ENCODE results near the gene BORCS5.
"Not testable (repeated sequence)": the region's sequence is repeated elsewhere in the genome, so short reads cannot be mapped to it uniquely, and the experiment has no call there.

The BORCS5 gene

DNA sequence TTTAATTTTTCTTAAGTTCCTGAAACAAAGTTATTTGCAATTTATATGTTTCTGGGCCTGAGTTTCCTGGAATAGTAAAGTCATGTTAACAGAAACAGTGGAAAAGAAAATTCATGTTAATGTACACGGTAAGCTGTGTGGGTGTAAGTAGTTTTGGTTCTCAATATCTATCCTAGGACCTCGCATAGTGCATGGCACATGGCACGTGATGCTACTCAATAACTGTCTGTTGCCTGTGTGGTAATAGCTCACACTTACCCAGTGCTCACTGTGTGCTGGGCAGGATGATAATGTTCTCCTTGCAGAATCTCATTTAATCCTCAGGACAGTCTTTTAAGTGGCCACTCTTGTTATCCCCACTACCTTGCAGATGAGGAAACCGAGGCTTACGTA is 105.0 kb downstream of the BORCS5 start:
- no peak for DNase-seq (ENCODE audit: low read depth in 2 of 2)

DNA sequence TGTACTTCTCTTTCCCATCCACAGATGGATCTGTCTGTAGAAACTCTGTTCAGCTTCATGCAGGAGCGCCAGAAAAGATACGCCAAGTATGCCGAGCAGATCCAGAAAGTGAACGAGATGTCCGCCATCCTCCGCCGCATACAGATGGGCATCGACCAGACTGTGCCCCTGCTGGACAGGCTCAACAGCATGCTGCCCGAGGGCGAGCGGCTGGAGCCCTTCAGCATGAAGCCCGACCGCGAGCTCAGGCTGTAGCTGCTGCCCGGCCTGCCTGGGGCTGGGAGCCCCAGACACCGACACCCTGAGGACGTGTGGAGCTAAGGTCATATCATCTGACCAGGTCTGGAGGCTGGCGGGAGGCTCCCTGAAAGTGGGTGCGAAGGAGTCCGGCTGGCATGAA is 108.6 kb downstream of the BORCS5 start:
- no peak for DNase-seq (ENCODE audit: low read depth in 2 of 2)

DNA sequence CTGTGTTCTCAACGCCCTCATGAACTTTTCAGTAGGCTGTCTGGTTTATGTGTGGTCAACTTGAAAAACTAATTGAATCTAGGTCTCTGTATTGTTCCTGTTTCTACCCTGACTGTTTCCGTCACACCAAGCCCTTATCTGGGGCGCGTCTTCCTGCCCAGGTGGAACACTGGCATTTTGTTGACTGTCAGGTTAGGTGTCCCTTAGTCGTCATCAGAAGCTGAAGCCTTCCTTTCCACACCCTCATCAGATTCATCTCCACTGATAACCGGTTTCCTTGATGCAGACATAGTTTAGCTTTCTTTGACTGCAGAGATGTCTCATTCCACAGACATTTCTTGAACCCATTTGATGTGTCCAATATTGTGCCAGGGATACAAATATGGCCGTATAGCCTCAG is 109.3 kb downstream of the BORCS5 start:
- no peak for DNase-seq (ENCODE audit: low read depth in 2 of 2)

DNA sequence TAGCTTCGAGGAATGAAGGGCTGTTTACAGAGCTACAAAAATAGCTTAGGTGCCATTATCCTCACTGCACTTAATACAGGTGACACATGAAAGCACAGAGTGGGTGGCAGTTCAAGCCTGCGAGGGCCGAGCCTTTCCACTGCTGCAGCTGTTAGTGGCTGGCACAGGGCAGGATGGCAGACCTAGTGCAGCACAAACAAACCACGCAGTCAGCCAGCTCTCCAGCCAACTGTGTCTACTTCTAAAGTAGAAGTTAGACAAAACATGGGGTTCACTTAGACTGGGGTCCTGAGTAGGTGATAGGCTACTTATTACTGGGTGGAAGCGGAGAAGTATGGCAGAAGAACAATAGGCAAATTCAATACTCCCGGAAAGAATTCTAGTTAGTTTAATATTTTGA is 110.4 kb downstream of the BORCS5 start:
- no peak for DNase-seq (ENCODE audit: low read depth in 2 of 2)

DNA sequence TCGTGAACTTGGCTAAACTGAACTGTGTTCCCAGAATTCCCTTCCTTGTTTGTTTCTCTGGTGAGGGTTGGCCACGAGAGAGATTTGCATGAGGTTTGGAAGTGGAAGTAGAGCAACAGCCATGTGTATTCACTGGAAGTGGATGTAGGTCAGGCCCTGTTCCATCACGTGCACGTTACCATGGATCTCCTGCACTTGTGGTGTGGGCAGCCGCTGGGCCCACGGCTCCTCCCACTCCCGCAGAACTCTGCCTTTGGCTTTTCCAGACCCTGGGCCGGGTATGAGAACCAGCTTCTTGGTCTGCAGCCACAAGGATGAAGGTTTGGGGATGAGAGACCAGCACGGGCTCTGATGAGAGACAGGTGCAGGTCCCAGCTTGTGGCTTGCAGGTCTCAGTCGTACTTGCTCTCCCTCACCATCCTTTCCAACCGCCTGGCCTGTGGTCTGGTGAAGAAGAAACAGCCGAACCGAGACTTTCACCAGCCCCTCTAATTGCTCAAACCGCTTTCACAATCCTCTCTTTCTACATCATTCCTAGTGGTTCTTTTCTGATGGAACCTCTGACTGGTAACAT is 110.9 kb downstream of the BORCS5 start:
- no peak for DNase-seq (ENCODE audit: low read depth in 2 of 2)

DNA sequence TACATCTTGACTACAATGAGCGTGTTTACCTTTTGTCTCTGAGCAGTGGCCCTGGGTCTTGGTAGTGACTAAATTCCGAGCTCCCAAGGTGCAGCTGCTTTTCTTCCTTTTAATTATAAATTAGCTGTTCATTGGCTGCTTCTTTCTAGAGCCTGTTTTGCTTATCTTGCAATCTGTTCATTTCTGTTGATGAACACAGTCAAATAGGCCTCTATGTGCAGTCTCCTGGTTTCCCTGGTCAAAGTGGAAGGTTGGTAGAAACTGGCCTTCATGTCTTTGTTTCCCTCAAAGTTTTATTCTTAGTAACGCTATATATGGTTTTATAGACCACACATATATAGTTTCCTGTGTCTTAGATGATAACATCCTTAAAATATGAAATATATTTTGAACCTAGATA is 111.7 kb downstream of the BORCS5 start:
- DNase-seq (ENCODE audit: low read depth in 2 of 2) = no peak

DNA sequence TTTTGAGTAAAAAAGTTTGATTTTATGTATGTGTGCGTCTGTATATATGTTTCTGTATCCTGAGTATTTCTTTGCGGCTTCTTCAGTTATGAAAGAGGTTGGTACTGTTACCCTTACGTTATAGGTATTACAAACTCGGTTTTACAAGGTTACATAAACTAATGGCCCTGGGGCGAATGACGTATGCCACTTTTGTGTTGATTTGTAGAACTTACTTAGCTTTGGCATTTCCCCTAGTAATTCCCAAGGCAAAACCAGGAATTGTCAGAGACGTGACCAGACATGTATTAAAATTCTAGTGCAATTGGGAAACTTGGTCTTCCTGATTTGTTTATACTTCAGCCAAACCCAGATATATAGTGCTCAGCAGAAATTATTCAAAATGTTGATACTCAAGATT is 112.5 kb downstream of the BORCS5 start:
- no peak for DNase-seq (ENCODE audit: low read depth in 2 of 2)

DNA sequence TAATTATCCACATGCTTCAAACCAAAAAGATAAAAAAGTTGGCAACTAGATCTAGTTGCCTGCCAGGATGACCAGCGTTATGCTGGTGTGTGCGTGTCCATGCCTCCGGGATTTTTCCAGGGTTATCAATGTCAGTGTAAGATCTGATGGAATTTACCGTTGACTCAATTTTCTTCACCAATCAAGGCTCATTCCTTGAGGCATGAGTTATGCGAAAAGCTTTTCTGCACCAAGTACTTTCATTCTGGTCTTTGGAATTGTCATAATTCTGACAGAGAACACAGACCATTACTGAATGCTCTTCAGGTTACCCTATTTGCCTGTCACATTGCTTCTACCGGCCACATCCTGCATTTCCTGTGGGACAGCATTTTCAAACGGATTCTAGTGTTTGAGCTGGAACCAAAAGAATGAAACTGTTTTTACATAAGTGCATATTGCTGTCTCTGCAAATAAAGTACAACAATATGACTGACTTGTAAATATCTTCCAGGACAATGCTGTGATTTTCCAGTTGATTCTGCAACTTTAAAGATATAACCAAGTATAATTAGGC is 114.0 kb downstream of the BORCS5 start:
- no peak for DNase-seq (ENCODE audit: low read depth in 2 of 2)

DNA sequence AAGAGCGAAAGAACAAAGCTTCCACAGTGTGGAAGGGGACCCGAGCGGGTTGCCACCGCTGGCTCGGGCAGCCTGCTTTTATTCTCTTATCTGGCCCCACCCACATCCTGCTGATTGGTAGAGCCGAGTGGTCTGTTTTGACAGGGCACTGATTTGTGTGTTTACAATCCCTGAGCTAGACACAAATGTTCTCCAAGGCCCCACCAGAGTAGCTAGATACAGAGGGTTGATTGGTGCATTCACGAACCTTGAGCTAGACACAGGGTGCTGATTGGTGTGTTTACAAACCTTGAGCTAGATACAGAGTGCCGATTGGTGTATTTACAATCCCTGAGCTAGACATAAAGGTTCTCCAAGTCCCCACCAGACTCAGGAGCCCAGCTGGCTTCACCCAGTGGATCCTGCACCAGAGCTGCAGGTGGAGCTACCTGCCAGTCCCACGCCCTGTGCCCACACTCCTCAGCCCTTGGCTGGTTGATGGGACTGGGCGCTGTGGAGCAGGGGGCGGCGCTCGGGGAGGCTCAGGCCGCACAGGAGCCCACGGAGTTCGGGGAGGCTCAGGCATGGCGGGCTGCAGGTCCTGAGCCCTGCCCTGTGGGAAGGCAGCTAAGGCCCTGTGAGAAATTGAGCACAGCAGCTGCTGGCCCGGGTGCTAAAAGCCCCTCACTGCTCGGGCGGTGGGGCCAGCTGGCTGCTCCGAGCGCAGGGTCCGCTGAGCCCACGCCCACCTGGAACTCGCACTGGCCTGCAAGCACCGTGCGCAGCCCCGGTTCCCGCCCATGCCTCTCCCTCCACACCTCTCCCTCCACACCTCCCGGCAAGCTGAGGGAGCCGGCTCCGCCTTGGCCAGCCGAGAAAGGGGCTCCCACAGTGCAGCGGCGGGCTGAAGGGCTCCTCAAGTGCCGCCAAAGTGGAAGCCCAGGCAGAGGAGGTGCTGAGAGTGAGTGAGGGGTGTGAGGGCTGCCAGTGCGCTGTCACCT is 115.4 kb downstream of the BORCS5 start:
- not testable (repeated sequence) for DNase-seq (ENCODE audit: low read depth in 2 of 2)

DNA sequence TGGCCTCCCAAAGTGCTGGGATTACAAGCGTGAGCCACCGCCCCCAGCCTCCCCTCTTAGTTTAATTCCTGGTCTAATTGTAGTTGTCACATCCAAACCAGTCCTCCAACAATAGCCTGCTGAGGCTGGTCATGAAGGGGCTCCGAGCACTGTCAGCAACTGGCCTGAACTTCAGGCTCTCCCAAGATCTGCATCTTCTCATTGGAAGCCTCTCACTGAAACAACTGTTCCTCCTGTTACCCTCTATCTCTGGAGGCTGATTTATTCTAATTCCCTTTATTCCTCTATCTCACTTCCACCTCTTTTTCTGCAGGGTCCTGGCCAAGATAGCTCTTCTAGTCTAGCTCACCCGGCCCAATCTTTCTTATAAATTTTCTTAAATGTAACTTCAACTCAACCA is 116.3 kb downstream of the BORCS5 start:
- DNase-seq (ENCODE audit: low read depth in 2 of 2) = no peak

DNA sequence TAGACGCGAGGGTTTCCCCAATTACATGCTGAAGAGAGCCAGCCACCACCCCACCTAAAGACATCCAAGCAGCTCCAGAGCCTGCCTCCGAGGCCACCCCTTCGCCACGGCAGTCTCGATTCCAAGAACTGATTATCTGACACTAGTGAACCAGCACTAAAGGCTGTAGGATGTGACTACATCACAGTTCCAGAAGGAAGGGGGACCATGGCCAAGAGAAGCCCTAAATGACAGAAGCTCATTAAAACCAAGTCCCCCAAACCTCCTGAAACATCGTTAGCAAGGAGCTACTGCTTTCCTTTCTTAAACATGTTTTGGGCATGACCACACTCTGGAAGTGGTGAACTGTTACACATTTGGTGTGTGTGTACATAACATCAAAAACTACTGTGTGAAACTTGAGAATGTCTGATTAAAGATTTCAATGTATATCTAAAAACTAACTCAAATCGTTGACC is 117.6 kb downstream of the BORCS5 start:
- no peak for DNase-seq (ENCODE audit: low read depth in 2 of 2)

DNA sequence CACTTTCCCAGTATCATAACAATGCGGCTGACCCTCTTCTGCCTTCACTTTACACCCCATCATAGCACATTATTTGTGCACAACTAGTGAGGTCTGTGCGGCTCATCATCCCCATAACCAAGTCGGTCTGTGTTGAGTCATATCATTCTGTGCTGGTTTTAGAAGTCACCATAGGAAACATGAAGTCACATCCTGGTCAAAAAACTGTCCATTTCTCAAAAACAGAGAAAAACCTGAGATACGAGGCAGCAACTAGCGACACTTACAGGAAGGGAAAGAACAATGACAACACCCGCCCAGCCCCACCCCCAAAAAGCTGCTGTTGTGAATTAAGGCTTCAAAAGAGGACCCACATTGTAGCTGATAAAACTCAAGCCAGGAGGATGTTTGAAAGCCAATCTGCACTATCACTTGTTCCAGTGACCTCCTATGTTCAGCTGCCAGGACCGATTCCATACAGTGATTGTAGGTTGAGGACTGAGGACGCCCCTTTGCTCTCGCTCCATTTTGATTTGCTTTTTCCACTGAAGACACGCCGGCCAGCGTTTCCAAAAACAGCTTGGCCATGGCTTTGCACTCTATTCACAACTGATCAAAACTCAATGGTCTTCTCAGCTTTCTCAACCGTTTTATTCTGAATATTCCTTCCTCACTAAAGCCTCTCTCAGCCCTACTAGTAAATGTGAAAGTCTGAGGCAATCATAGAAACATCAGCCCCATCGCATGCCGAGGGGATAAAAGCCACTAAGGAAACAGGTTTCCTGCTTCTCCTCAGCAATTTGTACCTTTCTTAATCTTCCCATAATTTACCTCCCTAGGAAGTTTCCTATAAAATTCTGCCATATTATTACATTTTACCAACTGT is 118.3 kb downstream of the BORCS5 start:
- no peak for DNase-seq (ENCODE audit: low read depth in 2 of 2)

DNA sequence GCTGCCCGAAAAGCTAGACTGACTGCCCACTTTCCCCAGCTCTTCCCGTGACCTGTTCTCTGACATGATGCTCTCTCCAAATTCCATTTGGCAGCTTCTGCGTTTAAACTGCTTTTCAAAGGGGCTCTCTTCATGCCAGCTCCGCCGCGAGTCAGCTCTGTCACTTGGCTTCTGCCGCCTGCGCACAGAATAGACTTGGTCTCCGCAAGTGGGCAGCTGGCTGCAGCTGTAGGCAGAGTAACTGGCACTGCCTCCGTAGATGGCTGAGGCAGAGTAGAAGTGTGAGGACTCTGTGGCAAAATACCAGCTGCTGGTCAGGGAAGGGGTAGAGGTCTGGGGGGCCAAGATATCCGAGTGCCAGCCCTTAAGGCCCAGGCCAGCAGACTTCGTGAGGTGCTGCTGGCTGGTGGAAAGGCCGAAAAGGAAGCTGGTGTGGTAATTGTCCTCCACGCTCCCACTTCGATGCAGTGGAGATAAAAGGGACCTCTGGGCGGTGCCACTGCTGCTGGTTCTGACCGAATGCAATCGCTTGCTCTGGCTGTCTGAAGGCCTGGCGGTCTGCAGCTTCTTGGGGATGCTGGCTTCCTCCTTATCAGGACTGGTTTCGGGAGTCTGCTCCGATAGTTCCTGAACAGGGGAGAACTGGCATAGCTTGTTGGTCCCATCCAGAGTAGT is 120.1 kb downstream of the BORCS5 start:
- no peak for DNase-seq (ENCODE audit: low read depth in 2 of 2)

DNA sequence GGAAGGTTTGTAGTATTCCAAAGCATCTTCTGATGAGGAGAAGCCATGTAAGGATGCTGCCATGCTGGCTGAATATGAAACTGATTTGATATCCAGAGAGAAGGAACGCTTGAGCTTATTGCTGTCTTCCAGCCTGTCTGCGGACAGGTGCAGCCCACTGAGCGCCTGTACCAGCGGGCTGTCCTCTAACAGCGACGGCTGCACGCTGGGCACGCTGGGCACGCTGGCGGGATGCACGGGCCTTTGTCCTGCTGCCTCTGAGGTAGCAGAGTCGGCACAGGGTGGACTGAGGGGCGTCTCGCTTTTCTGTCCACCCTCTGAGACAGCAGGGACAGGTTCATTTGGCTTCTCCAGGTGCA is 120.6 kb downstream of the BORCS5 start:
- DNase-seq (ENCODE audit: low read depth in 2 of 2) = no peak

DNA sequence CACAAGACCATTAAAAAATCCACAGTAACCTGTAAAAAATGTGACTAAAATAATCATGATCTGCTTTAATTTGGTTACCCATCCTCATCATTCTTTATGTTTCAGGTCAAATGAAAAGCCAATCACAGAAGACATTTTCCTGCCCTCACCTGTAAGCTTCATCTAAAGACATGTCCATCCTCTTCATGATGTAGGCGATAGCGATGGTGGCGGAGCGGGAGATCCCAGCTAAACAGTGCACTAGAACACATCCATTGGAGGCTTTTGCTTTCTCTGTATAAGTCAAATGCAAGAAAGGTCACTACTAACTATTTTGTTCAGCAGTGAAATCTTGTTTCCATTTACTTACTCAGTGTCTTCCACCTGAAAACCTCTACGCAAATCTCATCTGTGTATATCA is 123.2 kb downstream of the BORCS5 start:
- DNase-seq (ENCODE audit: low read depth in 2 of 2) = no peak

DNA sequence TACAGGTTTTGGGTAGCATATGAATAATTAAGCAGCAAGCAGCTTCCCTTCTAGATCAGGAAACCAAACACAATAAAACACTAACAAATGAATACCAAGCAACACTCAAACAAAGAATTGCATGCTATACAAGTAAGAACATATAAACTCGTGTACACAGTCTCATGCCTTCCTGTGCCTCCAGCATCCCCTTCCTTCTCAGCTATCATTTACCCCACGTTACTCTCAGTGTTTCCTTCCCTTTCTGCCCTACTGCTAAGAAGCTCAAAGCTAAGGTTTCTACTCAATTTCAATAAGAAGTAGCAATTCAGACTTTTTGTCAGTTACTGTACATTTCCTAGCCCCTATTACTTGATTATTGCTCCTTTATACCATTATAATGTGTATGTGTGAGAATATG is 124.8 kb downstream of the BORCS5 start:
- no peak for DNase-seq (ENCODE audit: low read depth in 2 of 2)

DNA sequence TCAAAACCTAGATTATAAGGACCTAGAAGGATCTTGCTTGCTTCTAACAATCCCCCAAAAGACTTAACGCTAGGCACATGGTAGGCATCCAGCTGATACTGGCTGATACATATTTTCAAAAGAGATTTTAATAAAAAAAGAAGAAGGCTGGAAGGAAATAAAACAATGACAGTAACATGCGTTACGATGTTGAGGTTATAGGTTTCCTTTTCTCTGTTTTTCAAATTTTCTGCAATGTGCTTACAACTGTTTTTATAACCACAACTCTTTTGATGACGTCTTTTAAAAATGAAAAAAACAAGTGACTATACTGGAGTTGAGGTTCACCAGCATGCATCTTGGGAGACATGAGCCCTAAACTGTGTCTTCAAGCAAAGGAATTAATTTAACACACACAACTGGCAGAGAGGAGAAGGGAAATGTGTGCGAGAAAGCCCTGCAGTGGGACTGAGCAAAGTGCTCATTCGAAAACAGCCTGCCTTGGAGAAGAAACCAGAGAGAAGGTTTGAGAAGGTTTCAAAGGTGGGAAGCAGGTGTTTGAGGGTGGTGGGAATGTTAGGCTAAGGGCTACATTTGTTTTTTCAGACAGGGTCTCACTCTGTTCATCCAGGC is 125.4 kb downstream of the BORCS5 start:
- DNase-seq (ENCODE audit: low read depth in 2 of 2) = no peak

DNA sequence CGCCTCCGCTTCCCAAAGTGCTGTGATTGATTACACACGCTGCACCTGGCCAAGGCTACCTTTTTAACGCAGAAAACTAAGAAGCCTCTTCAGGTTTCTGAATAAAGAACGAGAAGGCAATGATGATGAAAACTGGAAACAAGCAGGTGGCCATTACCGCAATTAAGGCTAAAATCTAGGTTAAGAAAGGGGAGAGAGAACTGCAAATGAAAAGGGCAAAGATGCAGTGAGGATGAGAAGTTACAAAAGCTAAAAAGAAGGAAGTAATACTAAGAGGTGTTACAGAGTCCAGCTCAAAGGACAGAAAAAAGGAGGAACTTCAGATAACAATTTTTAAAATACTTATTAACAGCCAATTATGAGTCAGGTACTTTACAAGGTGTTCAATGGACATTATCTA is 126.1 kb downstream of the BORCS5 start:
- DNase-seq (ENCODE audit: low read depth in 2 of 2) = no peak

DNA sequence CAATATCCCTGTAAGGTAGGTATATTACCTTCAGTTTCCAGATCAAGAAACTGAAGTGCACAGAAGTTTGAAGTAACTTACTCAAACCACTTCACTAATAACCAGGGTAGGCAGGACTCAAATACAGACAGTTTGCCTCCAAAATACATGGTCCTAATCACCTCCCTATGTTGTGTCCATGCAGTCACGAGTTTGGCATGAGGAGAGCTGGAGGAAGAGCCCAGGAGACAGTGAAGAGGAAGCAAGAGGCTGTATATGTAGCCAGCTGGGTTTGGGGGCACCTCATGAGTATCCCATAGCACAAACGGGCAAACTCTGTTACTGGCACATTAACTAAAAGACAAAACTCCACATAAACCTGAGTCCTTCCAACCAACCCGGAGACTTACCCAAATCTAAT is 126.6 kb downstream of the BORCS5 start:
- no peak for DNase-seq (ENCODE audit: low read depth in 2 of 2)

DNA sequence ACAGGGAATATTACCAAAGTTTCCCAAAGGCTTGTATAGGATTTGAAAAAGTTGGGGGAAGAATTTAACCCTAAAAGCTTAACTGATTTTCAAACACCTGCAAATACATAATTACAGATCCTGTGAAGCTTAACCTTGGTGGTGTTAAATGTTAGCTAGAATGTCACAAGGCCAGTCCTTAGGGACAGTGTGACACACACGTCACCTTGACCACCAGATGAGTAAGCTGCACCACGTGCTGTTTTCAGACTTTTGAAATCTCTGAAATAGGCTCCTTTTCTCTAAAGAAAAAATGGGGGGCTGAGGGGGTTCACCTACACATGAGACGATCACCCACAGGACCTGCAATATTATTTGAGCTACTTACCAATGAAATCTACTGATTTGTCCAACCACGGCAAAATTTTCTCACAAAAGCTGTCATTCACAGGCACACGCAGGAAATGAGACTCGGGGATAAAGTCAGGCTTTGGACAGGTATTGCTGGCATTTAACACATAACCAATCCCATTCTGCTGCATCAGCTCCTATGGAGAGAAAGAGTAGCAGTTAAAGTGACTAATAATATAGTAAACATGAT is 129.9 kb downstream of the BORCS5 start:
- no peak for DNase-seq (ENCODE audit: low read depth in 2 of 2)

DNA sequence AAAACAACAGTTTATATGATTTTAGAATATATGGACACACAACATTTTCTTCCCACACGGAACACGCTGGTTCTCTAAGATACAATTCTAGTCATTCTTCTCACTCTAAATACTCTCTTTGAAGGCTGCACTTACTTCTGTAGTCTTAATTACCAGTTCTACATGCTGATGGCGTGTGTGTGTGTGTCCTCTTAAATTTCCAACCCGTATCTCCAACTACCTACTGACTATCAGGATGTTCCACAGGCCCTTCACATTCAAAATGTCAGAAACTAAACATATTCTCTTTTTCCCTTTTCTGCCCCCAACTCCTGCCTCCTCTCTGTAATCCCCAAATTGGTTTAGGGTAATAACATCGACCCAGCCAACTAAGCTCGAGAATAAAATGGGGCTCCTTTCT is 130.6 kb downstream of the BORCS5 start:
- no peak for DNase-seq (ENCODE audit: low read depth in 2 of 2)
